NT2/D1 (cell line): ENCODE results near the gene MED26.

ENCODE experiments used
- YY1 ChIP-seq: IDR thresholded peaks from 2 replicates; pipeline ENCODE4 v1.6.1; 2011; ENCODE audit not compliant: insufficient read length, insufficient read depth
- ZNF274 ChIP-seq: IDR thresholded peaks from 2 replicates; pipeline ENCODE4 v1.6.1; 2011; ENCODE audit warnings: mild to moderate bottlenecking, low read depth, low read length

GRCh38 chr19:16596399-16596798, 31.6 kb downstream of the MED26 start:
- TF ChIP-seq ZNF274 (no peak), YY1 (no peak)
